Measurements from ENCODE around the gene TMTC1.

DNA sequence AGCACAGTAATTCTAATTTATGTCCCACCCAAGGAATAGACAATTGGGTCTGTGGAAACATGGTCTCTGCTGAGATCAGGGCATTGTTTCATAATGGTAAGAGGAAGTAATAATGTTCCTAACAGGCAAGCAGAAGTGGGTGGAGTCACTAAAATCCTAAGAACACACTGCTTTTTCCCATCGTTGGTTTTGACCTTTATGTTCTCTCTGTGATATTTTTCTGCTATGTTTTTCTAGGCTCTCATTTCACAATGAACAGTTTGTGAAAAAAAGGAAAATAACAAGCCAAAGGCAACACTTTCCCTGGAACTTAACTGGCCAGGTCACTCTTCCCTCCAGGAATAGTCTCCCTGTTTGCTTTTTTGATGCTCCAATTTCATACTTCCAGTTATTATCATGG is 205.7 kb downstream of the TMTC1 start:
- TF ChIP-seq, protein P1, sequence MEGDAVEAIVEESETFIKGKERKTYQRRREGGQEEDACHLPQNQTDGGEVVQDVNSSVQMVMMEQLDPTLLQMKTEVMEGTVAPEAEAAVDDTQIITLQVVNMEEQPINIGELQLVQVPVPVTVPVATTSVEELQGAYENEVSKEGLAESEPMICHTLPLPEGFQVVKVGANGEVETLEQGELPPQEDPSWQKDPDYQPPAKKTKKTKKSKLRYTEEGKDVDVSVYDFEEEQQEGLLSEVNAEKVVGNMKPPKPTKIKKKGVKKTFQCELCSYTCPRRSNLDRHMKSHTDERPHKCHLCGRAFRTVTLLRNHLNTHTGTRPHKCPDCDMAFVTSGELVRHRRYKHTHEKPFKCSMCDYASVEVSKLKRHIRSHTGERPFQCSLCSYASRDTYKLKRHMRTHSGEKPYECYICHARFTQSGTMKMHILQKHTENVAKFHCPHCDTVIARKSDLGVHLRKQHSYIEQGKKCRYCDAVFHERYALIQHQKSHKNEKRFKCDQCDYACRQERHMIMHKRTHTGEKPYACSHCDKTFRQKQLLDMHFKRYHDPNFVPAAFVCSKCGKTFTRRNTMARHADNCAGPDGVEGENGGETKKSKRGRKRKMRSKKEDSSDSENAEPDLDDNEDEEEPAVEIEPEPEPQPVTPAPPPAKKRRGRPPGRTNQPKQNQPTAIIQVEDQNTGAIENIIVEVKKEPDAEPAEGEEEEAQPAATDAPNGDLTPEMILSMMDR (IDR thresholded peaks at IDR 0.05; ENCODE audit: low read depth, low read length): no peak
- no peak for TF ChIP-seq EZH2phosphoT487 (IDR thresholded peaks at IDR 0.05; ENCODE audit: low read depth)

Measured in OCI-LY3 (cell line).